SK-N-SH (cell line): ENCODE measurements around the gene RAB25.

ENCODE experiments used
- CHD2 ChIP-seq: fragments of 150-350 bp; IDR thresholded peaks from 2 replicates; pipeline ENCODE4 v1.6.1; 2018; ENCODE audit warnings: low read length; ENCODE audit not compliant: partially characterized antibody
- GATA2 ChIP-seq: sonication (generic); formaldehyde crosslinking; IDR thresholded peaks from 2 replicates; pipeline ENCODE4 v1.5.0; 2020; ENCODE audit warnings: mild to moderate bottlenecking, missing genetic modification reagents
- POLR2AphosphoS5 ChIP-seq: IDR thresholded peaks from 2 replicates; pipeline ENCODE4 v1.6.1; 2012; ENCODE audit warnings: low read depth, low read length
- REST ChIP-seq: IDR thresholded peaks from 2 replicates; pipeline ENCODE4 v1.6.1; 2012; ENCODE audit warnings: mild to moderate bottlenecking, low read depth, low read length, moderate library complexity
- TCF12 ChIP-seq: IDR thresholded peaks from 2 replicates; pipeline ENCODE4 v1.4.0; 2012
- USF2 ChIP-seq: fragments of 150-350 bp; IDR thresholded peaks from 2 replicates; pipeline ENCODE4 v1.6.1; 2017; ENCODE audit warnings: antibody characterized with exemption, low read length, low read depth, borderline replicate concordance
- TF ChIP-seq, protein P1 (sequence below): fragments of 200-600 bp; sonication (generic); IDR thresholded peaks from 2 replicates; pipeline ENCODE4 v1.6.1; 2017; ENCODE audit warnings: antibody characterized with exemption, mild to moderate bottlenecking, moderate library complexity
- TF ChIP-seq, protein P2 (sequence below): fragments of 150-350 bp; IDR thresholded peaks from 2 replicates; pipeline ENCODE4 v1.6.1; 2016; ENCODE audit warnings: mild to moderate bottlenecking, low read depth, low read length
- TF ChIP-seq, protein P3 (sequence below): IDR thresholded peaks from 2 replicates; pipeline ENCODE4 v1.4.0; 2012; ENCODE audit warnings: low read depth, borderline replicate concordance
- TF ChIP-seq, protein P4 (sequence below): IDR thresholded peaks from 2 replicates; pipeline ENCODE4; 2012

GRCh38 chr1:156054500-156055280 lies 6.3 kb upstream of the RAB25 start, which contains the start of gene LAMTOR2:
- TF ChIP-seq TCF12: no peak; the same call in none of the 2 replicates
- peak; percentile 97 for TF ChIP-seq CHD2
- TF ChIP-seq, protein P1, sequence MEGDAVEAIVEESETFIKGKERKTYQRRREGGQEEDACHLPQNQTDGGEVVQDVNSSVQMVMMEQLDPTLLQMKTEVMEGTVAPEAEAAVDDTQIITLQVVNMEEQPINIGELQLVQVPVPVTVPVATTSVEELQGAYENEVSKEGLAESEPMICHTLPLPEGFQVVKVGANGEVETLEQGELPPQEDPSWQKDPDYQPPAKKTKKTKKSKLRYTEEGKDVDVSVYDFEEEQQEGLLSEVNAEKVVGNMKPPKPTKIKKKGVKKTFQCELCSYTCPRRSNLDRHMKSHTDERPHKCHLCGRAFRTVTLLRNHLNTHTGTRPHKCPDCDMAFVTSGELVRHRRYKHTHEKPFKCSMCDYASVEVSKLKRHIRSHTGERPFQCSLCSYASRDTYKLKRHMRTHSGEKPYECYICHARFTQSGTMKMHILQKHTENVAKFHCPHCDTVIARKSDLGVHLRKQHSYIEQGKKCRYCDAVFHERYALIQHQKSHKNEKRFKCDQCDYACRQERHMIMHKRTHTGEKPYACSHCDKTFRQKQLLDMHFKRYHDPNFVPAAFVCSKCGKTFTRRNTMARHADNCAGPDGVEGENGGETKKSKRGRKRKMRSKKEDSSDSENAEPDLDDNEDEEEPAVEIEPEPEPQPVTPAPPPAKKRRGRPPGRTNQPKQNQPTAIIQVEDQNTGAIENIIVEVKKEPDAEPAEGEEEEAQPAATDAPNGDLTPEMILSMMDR: no peak
- TF ChIP-seq, protein P2, sequence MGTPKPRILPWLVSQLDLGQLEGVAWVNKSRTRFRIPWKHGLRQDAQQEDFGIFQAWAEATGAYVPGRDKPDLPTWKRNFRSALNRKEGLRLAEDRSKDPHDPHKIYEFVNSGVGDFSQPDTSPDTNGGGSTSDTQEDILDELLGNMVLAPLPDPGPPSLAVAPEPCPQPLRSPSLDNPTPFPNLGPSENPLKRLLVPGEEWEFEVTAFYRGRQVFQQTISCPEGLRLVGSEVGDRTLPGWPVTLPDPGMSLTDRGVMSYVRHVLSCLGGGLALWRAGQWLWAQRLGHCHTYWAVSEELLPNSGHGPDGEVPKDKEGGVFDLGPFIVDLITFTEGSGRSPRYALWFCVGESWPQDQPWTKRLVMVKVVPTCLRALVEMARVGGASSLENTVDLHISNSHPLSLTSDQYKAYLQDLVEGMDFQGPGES: no peak
- TF ChIP-seq USF2: no peak
- TF ChIP-seq, protein P3, sequence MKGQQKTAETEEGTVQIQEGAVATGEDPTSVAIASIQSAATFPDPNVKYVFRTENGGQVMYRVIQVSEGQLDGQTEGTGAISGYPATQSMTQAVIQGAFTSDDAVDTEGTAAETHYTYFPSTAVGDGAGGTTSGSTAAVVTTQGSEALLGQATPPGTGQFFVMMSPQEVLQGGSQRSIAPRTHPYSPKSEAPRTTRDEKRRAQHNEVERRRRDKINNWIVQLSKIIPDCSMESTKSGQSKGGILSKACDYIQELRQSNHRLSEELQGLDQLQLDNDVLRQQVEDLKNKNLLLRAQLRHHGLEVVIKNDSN: peak; percentile 60; the same call in 1 of the 2 replicates
- TF ChIP-seq, protein P4, sequence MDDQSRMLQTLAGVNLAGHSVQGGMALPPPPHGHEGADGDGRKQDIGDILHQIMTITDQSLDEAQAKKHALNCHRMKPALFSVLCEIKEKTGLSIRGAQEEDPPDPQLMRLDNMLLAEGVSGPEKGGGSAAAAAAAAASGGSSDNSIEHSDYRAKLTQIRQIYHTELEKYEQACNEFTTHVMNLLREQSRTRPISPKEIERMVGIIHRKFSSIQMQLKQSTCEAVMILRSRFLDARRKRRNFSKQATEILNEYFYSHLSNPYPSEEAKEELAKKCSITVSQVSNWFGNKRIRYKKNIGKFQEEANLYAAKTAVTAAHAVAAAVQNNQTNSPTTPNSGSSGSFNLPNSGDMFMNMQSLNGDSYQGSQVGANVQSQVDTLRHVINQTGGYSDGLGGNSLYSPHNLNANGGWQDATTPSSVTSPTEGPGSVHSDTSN: no peak; the same call in 1 of the 2 replicates
- no peak for TF ChIP-seq GATA2 (CRISPR knock-in tag)
- no peak for TF ChIP-seq REST
- peak; percentile 75 for TF ChIP-seq POLR2AphosphoS5
